ENCODE results near the gene ANKS3.

The ANKS3 gene

GRCh38 chr16:4659363-4660353 lies 74.4 kb downstream of the ANKS3 start:
- DNase-seq (ENCODE audit: low read depth), result no peak
- TF ChIP-seq CTCF (IDR thresholded peaks at IDR 0.05; ENCODE audit: insufficient read depth, low read depth, low read length, missing control alignments), result no peak
- H3K4me3 ChIP-seq (ENCODE audit: low read depth, low read length), result no peak overlapping the region

DNA sequence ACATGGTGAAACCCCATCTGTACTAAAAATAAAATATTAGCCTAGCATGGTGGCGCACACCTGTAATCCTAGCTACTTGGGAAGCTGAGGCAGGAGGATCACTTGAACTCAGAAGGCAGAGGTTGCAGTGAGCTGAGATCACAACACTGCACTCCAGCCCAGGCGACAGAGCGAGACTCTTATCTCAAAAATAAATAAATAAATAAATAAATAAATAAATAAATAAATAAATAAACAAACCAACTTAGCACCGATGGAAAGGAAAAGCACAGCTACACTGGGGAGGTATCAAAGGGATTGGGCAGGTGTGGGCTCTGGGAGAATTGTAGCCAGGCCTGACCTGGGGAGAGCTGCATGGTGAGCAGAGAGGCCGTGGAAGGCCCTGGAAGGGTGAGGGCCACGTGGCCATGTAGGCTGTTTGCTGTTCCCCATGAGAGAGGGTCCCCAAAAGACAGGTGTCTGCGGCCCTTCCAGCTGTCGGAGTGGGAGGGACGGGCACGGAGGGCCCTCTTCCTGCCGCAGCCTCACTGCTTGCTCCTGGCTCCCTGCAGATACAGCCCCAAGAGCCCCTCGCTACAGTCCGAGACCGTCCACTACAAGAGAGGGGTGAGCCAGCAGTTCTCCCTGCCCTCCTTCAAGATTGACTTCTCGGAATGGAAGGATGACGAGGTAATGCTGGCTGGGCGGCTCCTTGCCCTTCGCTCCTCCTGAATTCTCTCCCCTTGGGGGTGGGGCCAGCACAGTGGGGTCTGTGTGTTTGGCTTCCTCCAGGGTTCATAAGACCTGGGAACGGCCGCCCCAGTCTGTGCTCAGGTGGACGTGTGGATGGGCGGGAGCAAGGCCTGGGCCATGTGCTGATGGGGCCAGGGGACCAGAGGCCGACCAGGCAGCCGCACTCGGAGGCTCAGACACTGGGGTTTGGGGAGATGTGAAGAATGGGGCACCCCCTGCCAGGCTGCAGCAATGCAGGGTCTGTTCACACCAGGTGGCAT lies 77.1 kb downstream of the ANKS3 start:
- no peak for DNase-seq (ENCODE audit: low read depth)
- H3K4me3 ChIP-seq (ENCODE audit: low read depth, low read length), result no peak overlapping the region
- TF ChIP-seq CTCF (IDR thresholded peaks at IDR 0.05; ENCODE audit: insufficient read depth, low read depth, low read length, missing control alignments), result no peak

DNA sequence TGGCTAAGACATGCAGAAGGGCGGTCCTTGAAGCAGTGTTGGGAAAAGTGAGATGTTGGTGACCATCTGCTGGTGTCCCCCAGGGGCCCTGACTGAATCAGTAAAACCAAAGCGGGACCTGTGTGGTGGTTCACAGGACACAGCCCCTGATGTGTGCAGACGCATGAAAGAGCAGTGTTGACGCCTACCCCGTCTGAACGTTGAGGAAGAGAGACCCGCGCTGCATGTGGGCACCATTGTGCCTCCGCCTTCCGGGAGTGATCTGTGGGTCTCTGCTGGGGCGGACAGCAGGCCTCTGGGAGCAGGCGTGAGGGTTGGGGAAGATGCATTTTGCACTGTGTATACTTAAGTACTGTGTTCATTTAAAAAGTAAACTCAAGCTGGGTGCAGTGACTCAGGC lies 77.8 kb downstream of the ANKS3 start:
- TF ChIP-seq CTCF (IDR thresholded peaks at IDR 0.05; ENCODE audit: insufficient read depth, low read depth, low read length, missing control alignments), result no peak
- no peak overlapping the region for H3K4me3 ChIP-seq (ENCODE audit: low read depth, low read length)
- DNase-seq (ENCODE audit: low read depth), result no peak

GRCh38 chr16:4655801-4656200 lies 78.3 kb downstream of the ANKS3 start:
- no peak for DNase-seq (ENCODE audit: low read depth)

GRCh38 chr16:4654964-4655590 lies 79.0 kb downstream of the ANKS3 start:
- TF ChIP-seq CTCF (IDR thresholded peaks at IDR 0.05; ENCODE audit: insufficient read depth, low read depth, low read length, missing control alignments), result no peak
- no peak overlapping the region for H3K4me3 ChIP-seq (ENCODE audit: low read depth, low read length)

More at GRCh38 chr16:4655801-4656200, 78.3 kb downstream of the ANKS3 start:
- no peak overlapping the region for H3K4me3 ChIP-seq (ENCODE audit: low read depth, low read length)
- no peak for TF ChIP-seq CTCF (IDR thresholded peaks at IDR 0.05; ENCODE audit: insufficient read depth, low read depth, low read length, missing control alignments)

More at GRCh38 chr16:4654964-4655590, 79.0 kb downstream of the ANKS3 start:
- no peak for DNase-seq (ENCODE audit: low read depth)
